ENCODE results near the gene PANK4. TPM values are rescaled to one million over a fixed set of nuclear protein-coding genes. Genes with fewer than 3 reads are reported as not detected.

PANK4 gene
- total and polyA plus RNA-seq, 4 donors = 6.2 to 26.8 (median 12.6) TPM

DNA sequence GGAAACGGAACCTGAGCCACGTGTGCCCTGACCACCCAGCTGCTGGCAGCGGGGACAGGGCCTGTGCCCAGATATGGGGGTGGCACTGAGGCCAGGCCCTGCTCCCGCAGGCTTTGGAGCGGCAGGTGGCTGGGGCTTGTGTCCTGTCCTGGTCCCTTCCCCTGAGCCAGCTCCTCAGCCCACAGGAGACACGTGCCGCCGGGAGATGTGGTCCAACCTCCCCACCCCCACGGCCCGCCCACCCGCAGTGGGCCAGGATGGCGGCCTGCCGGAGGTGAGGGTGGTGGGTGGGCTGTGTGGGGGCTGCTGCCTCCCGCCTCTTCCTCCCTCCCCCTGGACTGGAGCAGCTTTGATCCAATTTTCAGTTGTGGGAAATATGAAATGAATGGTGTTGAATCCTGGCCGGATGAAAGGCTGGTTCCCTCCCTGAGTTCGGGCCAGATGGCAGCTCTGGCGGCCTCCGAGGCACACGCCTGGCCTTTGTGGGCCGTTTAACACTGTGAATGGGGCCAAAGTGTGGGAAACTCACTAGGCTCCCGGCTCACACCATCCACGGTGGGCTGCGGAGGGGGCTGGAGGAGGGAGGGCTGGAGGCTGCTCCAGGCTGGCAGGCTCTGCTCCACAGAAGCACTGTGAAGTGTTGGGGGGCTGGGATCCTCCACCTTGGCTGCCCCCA is 6.2 kb upstream of the PANK4 start:
- peaks cover 18 to 44% (median 30%) of the 10 kb centered on the region in 4 donors for H3K4me1 ChIP-seq (ENCODE audit: control insufficient read depth in 4 of 4, insufficient read depth in 4 of 4, low read length in 3 of 4)
- no peak overlapping the region for H3K9ac ChIP-seq (ENCODE audit: low read depth in 1 of 2, low read length in 2 of 2)
- 91% methylated on average over 23 of the region's 23 CpGs for WGBS
- TF ChIP-seq SP1 (IDR thresholded peaks at IDR 0.05) (no peak), FOXA2 (IDR thresholded peaks at IDR 0.05) (no peak), MAX (IDR thresholded peaks at IDR 0.05) (no peak), EGR1 (IDR thresholded peaks at IDR 0.05; ENCODE audit: low read depth in 2 of 2) (no peak), FOXA1 (IDR thresholded peaks at IDR 0.05) (no peak), TAF1 (conservative IDR thresholded peaks at IDR 0.05) (no peak), ZBTB33 (IDR thresholded peaks at IDR 0.05) (no peak), RAD21 (IDR thresholded peaks at IDR 0.05) (no peak), NR2F2 (IDR thresholded peaks at IDR 0.05) (no peak)
- TF ChIP-seq, protein P1, sequence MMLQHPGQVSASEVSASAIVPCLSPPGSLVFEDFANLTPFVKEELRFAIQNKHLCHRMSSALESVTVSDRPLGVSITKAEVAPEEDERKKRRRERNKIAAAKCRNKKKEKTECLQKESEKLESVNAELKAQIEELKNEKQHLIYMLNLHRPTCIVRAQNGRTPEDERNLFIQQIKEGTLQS (IDR thresholded peaks at IDR 0.05) = no peak
- TF ChIP-seq, protein P2, sequence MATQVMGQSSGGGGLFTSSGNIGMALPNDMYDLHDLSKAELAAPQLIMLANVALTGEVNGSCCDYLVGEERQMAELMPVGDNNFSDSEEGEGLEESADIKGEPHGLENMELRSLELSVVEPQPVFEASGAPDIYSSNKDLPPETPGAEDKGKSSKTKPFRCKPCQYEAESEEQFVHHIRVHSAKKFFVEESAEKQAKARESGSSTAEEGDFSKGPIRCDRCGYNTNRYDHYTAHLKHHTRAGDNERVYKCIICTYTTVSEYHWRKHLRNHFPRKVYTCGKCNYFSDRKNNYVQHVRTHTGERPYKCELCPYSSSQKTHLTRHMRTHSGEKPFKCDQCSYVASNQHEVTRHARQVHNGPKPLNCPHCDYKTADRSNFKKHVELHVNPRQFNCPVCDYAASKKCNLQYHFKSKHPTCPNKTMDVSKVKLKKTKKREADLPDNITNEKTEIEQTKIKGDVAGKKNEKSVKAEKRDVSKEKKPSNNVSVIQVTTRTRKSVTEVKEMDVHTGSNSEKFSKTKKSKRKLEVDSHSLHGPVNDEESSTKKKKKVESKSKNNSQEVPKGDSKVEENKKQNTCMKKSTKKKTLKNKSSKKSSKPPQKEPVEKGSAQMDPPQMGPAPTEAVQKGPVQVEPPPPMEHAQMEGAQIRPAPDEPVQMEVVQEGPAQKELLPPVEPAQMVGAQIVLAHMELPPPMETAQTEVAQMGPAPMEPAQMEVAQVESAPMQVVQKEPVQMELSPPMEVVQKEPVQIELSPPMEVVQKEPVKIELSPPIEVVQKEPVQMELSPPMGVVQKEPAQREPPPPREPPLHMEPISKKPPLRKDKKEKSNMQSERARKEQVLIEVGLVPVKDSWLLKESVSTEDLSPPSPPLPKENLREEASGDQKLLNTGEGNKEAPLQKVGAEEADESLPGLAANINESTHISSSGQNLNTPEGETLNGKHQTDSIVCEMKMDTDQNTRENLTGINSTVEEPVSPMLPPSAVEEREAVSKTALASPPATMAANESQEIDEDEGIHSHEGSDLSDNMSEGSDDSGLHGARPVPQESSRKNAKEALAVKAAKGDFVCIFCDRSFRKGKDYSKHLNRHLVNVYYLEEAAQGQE (IDR thresholded peaks at IDR 0.05) = no peak
- no peaks in the 10 kb centered on the region for H3K36me3 ChIP-seq (ENCODE audit: control insufficient read depth in 4 of 4, insufficient read depth in 3 of 4, low read depth in 1 of 4, low read length in 3 of 4)
- H3K9me3 ChIP-seq (ENCODE audit: control insufficient read depth in 4 of 4, low read length in 3 of 4) = no peaks in the 10 kb centered on the region
- no peak overlapping the region for H3K4me3 ChIP-seq (ENCODE audit: low read depth in 1 of 3, low read length in 3 of 3)
- H3K27ac ChIP-seq (ENCODE audit: low read depth in 1 of 2, low read length in 2 of 2) = no peak overlapping the region
- DNase-seq (ENCODE audit: low spot score) = no peak
- no peaks in the 10 kb centered on the region for H3K27me3 ChIP-seq (ENCODE audit: control insufficient read depth in 4 of 4, insufficient read depth in 4 of 4, low read length in 3 of 4)

GRCh38 chr1:2530513-2531361 is 4.3 kb upstream of the PANK4 start:
- no peaks in the 10 kb centered on the region for H3K9me3 ChIP-seq (ENCODE audit: control insufficient read depth in 4 of 4, low read length in 3 of 4)
- H3K4me1 ChIP-seq (ENCODE audit: control insufficient read depth in 4 of 4, insufficient read depth in 4 of 4, low read length in 3 of 4) = peaks cover 27 to 52% (median 39%) of the 10 kb centered on the region in 4 donors
- DNase-seq (ENCODE audit: low spot score) = no peak
- TF ChIP-seq HNF4A (conservative IDR thresholded peaks at IDR 0.05) = no peak
- TF ChIP-seq RAD21 (IDR thresholded peaks at IDR 0.05) = peak in 1 of 2 donors; percentile 56
- TF ChIP-seq, protein P1 (IDR thresholded peaks at IDR 0.05) = no peak
- TF ChIP-seq GABPA (IDR thresholded peaks at IDR 0.05 in 1 of 2, conservative IDR thresholded peaks at IDR 0.05 in 1 of 2) = no peak
- TF ChIP-seq JUND (IDR thresholded peaks at IDR 0.05) = no peak
- no peak for TF ChIP-seq SP1 (IDR thresholded peaks at IDR 0.05)
- TF ChIP-seq, protein P3, sequence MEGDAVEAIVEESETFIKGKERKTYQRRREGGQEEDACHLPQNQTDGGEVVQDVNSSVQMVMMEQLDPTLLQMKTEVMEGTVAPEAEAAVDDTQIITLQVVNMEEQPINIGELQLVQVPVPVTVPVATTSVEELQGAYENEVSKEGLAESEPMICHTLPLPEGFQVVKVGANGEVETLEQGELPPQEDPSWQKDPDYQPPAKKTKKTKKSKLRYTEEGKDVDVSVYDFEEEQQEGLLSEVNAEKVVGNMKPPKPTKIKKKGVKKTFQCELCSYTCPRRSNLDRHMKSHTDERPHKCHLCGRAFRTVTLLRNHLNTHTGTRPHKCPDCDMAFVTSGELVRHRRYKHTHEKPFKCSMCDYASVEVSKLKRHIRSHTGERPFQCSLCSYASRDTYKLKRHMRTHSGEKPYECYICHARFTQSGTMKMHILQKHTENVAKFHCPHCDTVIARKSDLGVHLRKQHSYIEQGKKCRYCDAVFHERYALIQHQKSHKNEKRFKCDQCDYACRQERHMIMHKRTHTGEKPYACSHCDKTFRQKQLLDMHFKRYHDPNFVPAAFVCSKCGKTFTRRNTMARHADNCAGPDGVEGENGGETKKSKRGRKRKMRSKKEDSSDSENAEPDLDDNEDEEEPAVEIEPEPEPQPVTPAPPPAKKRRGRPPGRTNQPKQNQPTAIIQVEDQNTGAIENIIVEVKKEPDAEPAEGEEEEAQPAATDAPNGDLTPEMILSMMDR (IDR thresholded peaks at IDR 0.05; ENCODE audit: low read depth, low read length, missing input control) = no peak
- no peaks in the 10 kb centered on the region for H3K27me3 ChIP-seq (ENCODE audit: control insufficient read depth in 4 of 4, insufficient read depth in 4 of 4, low read length in 3 of 4)
- H3K27ac ChIP-seq (ENCODE audit: low read depth in 1 of 2, low read length in 2 of 2) = no peak overlapping the region
- WGBS = 18% methylated on average over 30 of the region's 30 CpGs
- H3K36me3 ChIP-seq (ENCODE audit: control insufficient read depth in 4 of 4, insufficient read depth in 3 of 4, low read depth in 1 of 4, low read length in 3 of 4) = no peaks in the 10 kb centered on the region
- H3K9ac ChIP-seq (ENCODE audit: low read depth in 1 of 2, low read length in 2 of 2) = no peak overlapping the region
- peak overlapping the region in 1 of 3 donors; percentile 35 for H3K4me3 ChIP-seq (ENCODE audit: low read depth in 1 of 3, low read length in 3 of 3)

Measured in liver (tissue), 9 donors.